HUDEP-2 (cell line): ENCODE measurements around the gene ABCA12.

Experiments
- DNase-seq, 76 experiments: peaks; one replicate each; lab custom pipeline; 2025; ENCODE audit not compliant: unreplicated experiment in 76 of 76; lab: John Stamatoyannopoulos, UW

Gene ABCA12

DNA sequence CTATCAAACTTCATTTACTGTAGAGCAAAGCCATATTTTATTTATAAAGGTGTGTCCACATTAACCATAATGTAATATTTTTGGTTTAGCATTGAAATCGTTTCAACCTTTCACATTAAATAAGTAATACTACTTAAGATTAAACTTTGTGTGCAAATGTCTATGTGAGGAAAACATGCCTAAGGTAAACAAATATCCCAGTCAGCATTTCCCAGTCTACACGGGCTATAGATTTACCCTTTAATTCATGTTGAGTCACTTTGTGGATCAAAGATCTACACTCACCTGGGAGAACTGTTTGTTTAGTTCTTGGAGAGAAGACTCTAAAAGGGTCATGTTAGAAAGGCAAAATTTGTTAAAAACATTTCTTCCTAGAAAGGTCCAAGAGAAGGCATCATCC is 89.1 kb downstream of the ABCA12 start:
- DNase-seq: no peak

DNA sequence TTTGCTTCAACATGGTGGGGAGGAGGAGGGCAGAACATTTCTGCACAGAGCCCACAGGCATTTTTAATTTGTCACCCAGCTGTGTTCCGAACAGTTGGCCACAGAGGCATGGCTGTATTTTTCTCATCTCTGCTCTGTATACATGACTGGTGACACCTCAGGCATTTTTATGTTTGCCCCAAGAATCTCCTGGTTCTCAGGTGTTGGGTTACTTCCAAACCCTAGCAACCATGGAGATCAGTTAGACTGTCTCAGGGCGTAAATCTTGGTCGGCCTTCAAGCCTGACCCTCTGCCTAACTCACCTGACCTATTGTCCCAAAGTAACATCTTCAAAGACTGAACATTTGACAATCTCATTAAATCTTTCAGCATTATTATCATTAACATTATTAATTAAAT is 100.0 kb downstream of the ABCA12 start:
- no peak for DNase-seq

DNA sequence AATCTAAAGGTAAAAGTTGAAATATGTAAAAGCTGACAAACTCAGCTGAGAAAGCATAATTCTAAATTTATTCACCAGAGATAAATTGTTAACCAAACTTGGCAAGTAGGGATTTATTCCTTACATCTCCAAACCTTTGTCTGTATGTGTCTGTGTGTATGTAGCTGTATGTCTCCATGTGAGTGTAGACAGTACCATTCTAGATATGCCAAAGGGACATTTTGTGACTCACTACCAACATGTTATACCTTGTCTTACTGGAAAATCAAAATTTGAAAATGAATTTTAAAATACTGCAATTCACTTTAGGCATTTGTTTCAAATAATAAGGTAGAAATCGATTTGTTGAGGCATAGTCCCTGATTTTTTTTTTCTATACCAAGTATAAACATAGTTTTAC is 102.1 kb downstream of the ABCA12 start:
- no peak for DNase-seq

- DNase-seq: no peak
Observed at GRCh38 chr2:215034154-215034553, 104.3 kb downstream of the ABCA12 start.

DNA sequence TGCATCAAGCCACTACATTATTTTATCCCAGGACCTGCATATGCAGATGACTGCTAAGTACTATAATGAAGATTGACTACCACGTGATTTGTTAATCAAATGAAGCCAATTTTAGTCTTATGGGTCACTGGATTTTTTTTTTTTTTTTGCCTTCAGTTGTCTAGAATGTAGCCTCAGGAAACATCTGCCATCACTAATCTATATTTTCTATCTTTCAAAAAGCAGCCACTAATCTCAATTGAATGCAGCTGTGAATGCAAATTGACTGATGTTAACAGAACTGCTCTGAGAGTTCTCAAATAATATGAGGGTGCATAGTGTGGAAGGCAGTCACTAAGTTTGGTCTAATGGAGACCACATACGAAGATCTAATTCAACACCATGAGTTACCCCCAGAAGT is 106.3 kb downstream of the ABCA12 start:
- DNase-seq: no peak

GRCh38 chr2:215031321-215031720 is 107.1 kb downstream of the ABCA12 start:
- no peak for DNase-seq

GRCh38 chr2:215029936-215030335 is 108.5 kb downstream of the ABCA12 start:
- DNase-seq: no peak

GRCh38 chr2:215028231-215028630 is 110.2 kb downstream of the ABCA12 start:
- DNase-seq: no peak

GRCh38 chr2:215027779-215028178 is 110.6 kb downstream of the ABCA12 start:
- DNase-seq: no peak

GRCh38 chr2:215022910-215023309 is 115.5 kb downstream of the ABCA12 start:
- DNase-seq: no peak

GRCh38 chr2:215022418-215022817 is 116.0 kb downstream of the ABCA12 start:
- no peak for DNase-seq

DNA sequence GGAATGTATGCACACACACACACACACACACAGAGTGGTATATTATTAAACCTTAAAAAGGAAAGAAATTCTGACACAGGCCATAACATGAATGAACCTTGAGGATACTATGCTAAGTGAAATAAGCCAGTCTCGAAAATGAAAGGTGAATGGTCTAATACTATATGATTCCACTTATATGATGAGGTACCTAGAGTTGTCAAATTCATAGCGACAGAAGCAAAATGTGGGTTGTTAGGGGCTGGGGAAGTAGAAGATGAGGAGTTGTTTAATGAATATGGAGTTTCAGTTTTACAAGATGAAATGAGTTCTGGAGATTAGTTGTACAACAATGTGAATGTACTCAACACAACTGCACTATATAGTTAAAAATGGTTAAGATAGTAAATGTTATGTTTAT is 118.1 kb downstream of the ABCA12 start:
- no peak for DNase-seq

DNA sequence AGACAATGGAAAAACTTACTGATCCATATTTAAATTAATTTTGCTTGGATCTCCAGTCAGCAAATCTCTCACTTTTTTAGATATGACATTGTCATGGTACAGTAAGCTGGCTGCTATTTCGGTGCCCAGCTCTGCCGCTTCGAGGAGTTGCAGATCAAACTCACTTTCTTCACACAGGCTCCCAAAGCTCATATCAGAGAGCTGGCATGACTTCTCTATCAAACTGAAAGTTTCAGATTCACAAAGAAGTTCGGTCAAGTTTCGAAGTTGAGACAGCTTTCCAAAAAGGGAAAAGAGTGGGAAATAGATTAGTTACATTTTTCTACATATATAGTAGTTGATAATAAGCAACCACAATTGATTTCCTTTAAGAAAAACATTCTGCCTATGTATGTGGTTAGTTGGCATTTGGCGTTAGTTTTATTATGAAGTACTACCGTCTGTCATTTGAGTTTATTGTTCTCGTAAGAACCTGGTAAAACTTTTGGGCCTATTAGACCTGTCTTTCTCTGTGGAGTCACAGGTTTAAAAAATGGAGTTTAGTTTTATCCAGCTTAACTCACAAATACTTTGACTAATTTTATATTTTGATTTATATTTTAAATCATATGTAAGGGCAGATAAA is 118.8 kb downstream of the ABCA12 start:
- no peak for DNase-seq

GRCh38 chr2:215019085-215019484 is 119.3 kb downstream of the ABCA12 start:
- no peak for DNase-seq

DNA sequence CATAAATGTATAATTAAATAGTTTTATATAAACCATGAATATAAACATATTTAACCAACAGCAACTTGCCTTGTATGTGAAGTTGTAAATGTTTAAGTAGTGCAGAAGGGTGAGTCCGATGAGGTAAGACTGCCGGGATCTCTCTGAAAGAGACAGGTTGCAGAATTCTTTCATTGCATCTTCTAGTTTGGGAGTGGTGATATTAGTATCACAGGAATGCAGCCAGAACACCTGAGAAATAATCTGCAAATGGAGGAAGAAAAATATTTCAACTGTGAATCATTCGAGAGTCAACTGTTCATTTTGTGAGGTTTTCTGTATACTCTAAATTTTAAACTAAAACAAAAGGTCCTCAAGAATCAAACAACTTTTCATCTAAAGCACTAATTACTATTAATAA is 123.0 kb downstream of the ABCA12 start:
- no peak for DNase-seq

DNA sequence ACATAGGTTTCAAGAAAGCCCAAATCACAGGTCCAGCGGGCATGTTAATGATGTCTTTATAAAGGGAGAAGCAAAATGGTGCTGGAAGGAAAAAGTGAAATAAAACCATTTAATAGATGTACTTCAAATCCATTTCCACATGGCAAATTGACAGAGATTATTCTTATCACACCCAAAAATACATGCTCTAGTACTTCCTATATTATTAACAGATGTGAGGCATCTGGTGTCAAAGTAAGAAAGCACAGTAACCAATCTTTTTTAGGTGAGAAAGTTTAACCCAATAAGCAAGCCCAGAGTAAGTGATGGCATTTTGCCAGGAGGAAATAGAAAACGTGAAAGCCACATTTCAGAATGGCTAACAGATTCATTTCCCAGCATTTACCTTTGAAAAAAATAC is 128.0 kb downstream of the ABCA12 start:
- DNase-seq: no peak

- no peak for DNase-seq
Observed at GRCh38 chr2:215003001-215003400, 135.4 kb downstream of the ABCA12 start.

GRCh38 chr2:215002500-215002899 is 135.9 kb downstream of the ABCA12 start:
- DNase-seq: peak in 7 of 76 experiments; percentile 2 to 24 (median 9)

DNA sequence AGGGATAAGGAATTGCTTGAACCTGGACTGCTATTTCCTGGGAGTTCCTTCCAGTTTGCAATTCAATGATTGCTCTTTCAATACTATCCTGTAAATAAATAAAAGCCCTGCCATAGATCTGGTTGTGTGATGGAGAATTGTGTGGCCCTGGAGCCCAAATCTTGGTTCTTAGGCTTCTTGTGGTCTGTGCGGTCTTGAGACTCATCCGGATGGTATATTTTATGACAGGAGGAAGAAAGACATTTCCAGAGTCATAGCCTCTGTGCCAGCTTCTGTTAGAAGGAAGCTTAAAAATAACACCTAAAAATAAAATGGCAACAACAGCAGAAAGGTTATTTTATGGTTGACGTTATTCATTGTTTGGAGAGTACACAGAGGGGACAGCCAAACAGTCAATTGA is 137.7 kb downstream of the ABCA12 start:
- no peak for DNase-seq

DNA sequence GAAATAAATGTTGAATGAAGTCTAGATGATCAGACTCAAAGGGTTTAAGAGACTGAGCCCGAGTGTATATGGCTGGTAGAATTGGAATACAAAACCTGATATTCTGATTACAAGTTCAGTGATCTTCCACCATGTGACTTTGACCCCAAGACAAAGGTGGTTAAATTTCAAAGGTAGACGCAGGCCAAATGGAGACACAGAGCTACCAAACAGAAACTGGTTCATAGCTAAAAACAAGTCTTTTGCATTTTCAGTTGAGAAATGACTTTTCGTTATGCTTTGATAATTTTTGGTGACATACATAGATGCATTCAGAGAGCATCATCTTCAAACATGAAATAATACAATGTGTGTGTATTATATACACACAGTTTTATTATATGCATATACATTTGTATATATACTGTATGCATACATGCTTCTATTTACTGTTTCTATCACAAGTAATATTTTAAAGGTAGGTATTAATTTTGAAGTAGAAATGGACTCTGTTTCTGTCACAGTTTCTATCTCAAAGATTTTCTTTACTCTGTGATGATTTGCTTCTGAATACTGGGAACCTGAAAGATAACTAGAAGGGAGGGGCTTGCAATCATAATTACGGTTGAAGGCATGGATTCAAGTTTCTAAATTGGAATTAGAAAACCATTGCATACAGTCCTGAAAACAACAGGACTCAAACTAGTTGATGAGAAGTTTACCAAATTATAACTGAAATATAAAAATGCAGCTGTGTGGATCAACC is 142.3 kb downstream of the ABCA12 start:
- DNase-seq: no peak

DNA sequence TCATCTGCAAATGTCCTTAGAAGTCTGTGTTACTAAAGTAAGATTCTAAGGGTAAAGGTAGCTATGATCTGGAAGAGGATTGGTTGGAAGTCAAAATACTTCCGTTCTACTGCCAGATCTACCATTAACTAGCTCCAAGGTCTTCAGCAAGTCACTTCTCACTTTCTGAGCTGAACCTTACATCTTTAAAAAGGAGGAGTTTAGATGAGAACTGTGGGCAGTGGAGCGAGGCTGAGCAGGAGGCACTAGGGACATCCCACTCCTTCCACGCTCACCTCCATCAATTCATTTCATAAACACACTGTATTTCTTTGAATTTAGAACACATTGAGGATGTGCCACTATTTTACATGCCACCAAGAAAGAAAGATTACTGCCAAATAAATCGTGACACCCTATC is 143.0 kb downstream of the ABCA12 start:
- no peak for DNase-seq

DNA sequence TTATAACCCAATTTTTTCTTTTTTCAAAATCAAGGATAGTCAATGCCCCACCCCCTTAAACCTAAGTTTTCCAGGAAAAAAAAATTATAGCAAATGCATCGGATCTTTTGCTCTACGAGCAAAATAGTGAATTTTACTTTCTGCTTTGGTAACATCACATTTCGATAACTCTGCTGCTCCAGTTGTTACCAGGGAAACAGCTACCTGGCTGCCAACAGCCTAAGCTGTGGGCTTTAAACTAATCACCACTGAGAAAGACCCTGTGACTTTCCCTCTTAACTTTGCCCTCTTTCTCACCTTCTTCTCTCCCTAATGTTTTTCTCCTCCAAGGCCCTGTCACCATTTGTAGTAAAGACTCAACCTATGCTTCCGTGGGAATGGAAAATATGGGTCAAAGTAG is 145.5 kb downstream of the ABCA12 start:
- DNase-seq: no peak

DNA sequence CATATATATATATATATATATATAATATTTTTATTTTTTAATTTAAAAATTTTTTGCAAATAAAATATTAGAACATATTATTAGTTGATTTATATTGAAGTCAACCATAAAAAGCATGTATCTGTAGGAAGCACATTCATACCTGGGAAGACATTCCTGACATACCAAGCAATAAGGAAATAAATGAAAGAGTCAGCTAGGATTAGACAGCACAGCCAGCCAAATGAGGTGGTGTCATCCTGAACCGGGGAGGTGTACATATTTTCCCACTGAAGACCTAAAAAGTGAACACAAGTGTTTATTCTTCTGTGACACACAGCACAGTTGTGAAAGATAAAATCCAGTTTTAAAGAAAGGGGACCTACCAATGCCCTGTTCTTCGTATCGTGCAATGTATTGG is 149.2 kb downstream of the ABCA12 start:
- no peak for DNase-seq
